Ishikawa (cell line): ENCODE results near the gene SLC39A10.

Experiments used
- CEBPB ChIP-seq: IDR thresholded peaks from 2 replicates; pipeline ENCODE4 v1.6.1; 2012
- CREB1 ChIP-seq: IDR thresholded peaks from 2 replicates; pipeline ENCODE4 v1.6.1; 2012; ENCODE audit warnings: low read depth
- EGR1 ChIP-seq: IDR thresholded peaks from 2 replicates; pipeline ENCODE4 v1.6.1; 2012
- EP300 ChIP-seq: IDR thresholded peaks from 2 replicates; pipeline ENCODE4 v1.6.1; 2012; ENCODE audit warnings: borderline replicate concordance
- FOXM1 ChIP-seq: IDR thresholded peaks from 2 replicates; pipeline ENCODE4 v1.6.1; 2012; ENCODE audit warnings: low read depth, borderline replicate concordance
- NFIC ChIP-seq: IDR thresholded peaks from 2 replicates; pipeline ENCODE4 v1.6.1; 2012
- RAD21 ChIP-seq: IDR thresholded peaks from 2 replicates; pipeline ENCODE4 v1.6.1; 2012; ENCODE audit warnings: low read depth
- TAF1 ChIP-seq: IDR thresholded peaks from 2 replicates; pipeline ENCODE4 v1.6.1; 2012; ENCODE audit warnings: low read depth, mild to moderate bottlenecking
- TCF12 ChIP-seq: IDR thresholded peaks from 2 replicates; pipeline ENCODE4 v1.6.1; 2012; ENCODE audit warnings: low read depth
- TEAD4 ChIP-seq: IDR thresholded peaks from 2 replicates; pipeline ENCODE4 v1.6.1; 2012
- YY1 ChIP-seq: IDR thresholded peaks from 2 replicates; pipeline ENCODE4 v1.6.1; 2012; ENCODE audit warnings: low read depth
- ZBTB7A ChIP-seq: IDR thresholded peaks from 2 replicates; pipeline ENCODE4 v1.6.1; 2012; ENCODE audit warnings: low read depth
- TF ChIP-seq, protein P1 (sequence below): IDR thresholded peaks from 2 replicates; pipeline ENCODE4 v1.6.1; 2012
- TF ChIP-seq, protein P2 (sequence below): IDR thresholded peaks from 2 replicates; pipeline ENCODE4 v1.6.1; 2012; ENCODE audit warnings: low read depth, mild to moderate bottlenecking
- TF ChIP-seq, protein P3 (sequence below): IDR thresholded peaks from 2 replicates; pipeline ENCODE4 v1.6.1; 2012

The SLC39A10 gene

DNA sequence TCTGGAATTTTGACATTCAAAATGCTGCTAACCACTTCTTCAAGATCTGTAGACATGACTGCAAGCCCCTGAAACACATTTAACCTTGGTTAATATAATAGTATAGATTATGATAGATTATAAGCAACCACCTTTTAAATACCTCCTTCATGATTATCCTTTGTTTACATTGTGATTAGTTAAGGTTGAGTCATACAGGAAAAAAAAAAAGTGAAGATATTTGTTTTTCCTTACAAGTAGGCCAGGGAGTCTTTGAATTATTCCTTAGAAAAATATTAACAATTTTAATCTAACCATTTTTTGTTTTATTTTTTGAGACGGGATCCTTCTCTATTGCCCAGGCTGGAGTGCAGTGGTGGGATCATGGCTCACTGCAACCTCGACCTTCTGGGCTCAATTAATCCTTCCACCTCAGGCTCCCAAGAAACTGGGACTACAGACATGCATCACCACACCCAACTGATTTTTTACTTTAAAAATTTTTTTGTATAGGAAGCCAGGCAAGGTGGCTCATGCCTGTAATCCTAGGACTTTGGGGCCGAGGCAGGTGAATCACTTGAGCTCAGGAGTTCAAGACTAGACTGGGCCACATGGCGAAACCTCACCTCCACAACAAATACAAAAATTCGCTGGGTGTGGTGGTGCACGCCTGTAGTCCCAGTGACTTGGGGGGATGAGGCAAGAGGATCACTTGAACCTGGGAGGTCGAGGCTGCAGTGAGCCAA, 99.4 kb downstream of the SLC39A10 start:
- TF ChIP-seq TCF12, result no peak
- no peak for TF ChIP-seq CREB1
- TF ChIP-seq EGR1, result no peak

DNA sequence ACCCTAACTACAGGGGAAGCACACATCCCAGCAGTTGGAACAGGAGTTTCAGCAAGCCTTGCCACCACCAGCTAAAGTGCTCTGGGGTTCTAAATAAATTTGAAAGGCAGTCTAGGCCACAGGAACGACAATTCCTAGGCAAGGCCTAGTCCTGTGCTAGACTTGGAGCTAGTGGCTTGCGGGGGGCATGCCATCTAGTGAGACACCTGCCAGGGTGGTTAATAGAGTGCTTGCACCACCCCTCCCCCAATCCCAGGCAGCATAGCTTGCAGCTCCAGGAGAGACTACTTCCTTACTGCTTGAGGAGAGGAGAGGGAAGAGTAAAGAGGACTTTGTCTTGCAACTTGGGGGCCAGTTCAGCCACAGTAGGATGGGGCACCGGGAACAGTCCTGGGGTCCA, 101.8 kb downstream of the SLC39A10 start:
- TF ChIP-seq ZBTB7A, result no peak
- TF ChIP-seq, protein P1, sequence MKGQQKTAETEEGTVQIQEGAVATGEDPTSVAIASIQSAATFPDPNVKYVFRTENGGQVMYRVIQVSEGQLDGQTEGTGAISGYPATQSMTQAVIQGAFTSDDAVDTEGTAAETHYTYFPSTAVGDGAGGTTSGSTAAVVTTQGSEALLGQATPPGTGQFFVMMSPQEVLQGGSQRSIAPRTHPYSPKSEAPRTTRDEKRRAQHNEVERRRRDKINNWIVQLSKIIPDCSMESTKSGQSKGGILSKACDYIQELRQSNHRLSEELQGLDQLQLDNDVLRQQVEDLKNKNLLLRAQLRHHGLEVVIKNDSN, result no peak
- TF ChIP-seq NFIC, result no peak
- TF ChIP-seq CREB1, result no peak
- no peak for TF ChIP-seq RAD21
- TF ChIP-seq, protein P2, sequence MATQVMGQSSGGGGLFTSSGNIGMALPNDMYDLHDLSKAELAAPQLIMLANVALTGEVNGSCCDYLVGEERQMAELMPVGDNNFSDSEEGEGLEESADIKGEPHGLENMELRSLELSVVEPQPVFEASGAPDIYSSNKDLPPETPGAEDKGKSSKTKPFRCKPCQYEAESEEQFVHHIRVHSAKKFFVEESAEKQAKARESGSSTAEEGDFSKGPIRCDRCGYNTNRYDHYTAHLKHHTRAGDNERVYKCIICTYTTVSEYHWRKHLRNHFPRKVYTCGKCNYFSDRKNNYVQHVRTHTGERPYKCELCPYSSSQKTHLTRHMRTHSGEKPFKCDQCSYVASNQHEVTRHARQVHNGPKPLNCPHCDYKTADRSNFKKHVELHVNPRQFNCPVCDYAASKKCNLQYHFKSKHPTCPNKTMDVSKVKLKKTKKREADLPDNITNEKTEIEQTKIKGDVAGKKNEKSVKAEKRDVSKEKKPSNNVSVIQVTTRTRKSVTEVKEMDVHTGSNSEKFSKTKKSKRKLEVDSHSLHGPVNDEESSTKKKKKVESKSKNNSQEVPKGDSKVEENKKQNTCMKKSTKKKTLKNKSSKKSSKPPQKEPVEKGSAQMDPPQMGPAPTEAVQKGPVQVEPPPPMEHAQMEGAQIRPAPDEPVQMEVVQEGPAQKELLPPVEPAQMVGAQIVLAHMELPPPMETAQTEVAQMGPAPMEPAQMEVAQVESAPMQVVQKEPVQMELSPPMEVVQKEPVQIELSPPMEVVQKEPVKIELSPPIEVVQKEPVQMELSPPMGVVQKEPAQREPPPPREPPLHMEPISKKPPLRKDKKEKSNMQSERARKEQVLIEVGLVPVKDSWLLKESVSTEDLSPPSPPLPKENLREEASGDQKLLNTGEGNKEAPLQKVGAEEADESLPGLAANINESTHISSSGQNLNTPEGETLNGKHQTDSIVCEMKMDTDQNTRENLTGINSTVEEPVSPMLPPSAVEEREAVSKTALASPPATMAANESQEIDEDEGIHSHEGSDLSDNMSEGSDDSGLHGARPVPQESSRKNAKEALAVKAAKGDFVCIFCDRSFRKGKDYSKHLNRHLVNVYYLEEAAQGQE, result no peak
- no peak for TF ChIP-seq CEBPB
- no peak for TF ChIP-seq YY1
- no peak for TF ChIP-seq TCF12
- no peak for TF ChIP-seq FOXM1

DNA sequence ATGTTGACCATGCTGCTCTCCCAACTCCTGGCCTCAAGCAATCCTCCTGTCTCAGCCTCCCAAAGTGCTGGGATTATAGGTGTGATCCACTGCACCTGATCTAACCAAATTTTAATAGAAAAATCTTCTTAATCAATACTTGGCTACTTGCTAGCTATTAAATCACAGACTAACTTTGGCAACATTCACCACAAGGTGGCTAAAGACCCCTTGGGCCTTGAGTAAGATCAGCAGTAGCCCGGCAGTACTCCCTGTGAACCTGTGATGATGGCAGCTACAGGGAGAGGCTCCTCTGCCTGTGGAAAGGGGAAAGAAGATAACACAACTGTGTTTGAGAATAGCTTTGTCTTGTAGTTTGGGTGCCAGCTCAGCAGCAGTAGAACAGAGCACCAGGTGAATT, 102.9 kb downstream of the SLC39A10 start:
- TF ChIP-seq TEAD4 (no peak), FOXM1 (no peak)
- TF ChIP-seq, protein P2, result no peak

DNA sequence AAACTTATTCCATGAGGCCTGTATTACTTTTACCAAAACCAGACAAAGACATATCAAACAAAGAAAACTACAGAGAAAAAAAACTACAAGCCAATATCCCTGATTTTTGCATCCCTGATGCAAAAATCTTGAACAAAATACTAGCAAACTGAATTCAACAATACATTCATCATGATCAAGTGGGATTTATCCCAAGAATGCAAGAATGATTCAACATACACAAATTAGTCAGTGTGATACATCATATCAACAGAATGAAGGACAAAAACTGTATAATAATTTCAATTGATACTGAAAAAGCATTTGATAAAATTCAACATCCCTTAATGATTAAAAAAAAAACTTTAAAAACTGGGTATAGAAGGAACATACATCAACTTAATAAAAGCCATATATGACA, 106.8 kb downstream of the SLC39A10 start:
- TF ChIP-seq ZBTB7A, result no peak
- TF ChIP-seq TEAD4, result no peak
- no peak for TF ChIP-seq RAD21
- no peak for TF ChIP-seq EP300
- no peak for TF ChIP-seq EGR1
- TF ChIP-seq, protein P2, result no peak
- TF ChIP-seq, protein P1, result no peak
- TF ChIP-seq NFIC, result no peak
- no peak for TF ChIP-seq CREB1
- TF ChIP-seq CEBPB, result no peak
- TF ChIP-seq TCF12, result no peak
- TF ChIP-seq, protein P3, sequence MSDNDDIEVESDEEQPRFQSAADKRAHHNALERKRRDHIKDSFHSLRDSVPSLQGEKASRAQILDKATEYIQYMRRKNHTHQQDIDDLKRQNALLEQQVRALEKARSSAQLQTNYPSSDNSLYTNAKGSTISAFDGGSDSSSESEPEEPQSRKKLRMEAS, result no peak
- TF ChIP-seq TAF1, result no peak
- no peak for TF ChIP-seq YY1
- no peak for TF ChIP-seq FOXM1

DNA sequence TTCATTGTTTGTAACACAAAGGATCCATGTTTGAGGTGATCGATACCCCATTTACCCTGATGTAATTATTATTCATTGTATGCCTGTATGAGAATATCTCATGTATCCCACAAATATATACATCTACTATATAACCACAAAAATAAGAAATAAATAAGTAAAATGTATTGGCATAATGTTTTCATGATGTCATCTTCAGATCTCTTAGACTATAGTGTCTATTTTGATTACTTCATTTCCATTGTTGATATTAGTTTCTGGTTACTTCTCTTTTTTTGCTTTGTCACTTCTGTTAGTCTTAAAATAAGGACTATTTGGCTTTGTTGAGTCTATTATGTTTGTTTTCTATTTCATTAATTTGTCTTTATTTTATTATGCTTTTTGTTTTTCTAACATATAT, 109.7 kb downstream of the SLC39A10 start:
- TF ChIP-seq, protein P3, result no peak
- TF ChIP-seq TAF1, result no peak
- TF ChIP-seq YY1, result no peak
- no peak for TF ChIP-seq EGR1
- TF ChIP-seq, protein P1, result no peak
- TF ChIP-seq, protein P2, result no peak
- TF ChIP-seq EP300, result no peak
- TF ChIP-seq NFIC, result no peak
- TF ChIP-seq CREB1, result no peak
- TF ChIP-seq TEAD4, result no peak
- no peak for TF ChIP-seq RAD21
- TF ChIP-seq FOXM1, result no peak
- TF ChIP-seq CEBPB, result no peak
- TF ChIP-seq TCF12, result no peak
- no peak for TF ChIP-seq ZBTB7A
